Metanephros (tissue), 1 donor: ENCODE measurements around the gene SPEM3. TPM values are rescaled to one million over a fixed set of nuclear protein-coding genes. Genes with fewer than 3 reads are reported as not detected.

Experiments
- total RNA-seq: library from RNA; depleted of rRNA; stranded (reverse); fragments of >200 nt; gene quantifications from one replicate; pipeline ENCODE4 v1.2.3, GENCODE V29; 2014

Gene SPEM3
- not detected for total RNA-seq

GRCh38 chr17:7428557-7428956, at the start of gene SPEM3:
TSS of gene SPEM3 (plus strand) at chr17:7428857. CDS start at chr17:7428903, 46 bp downstream.

GRCh38 chr17:7380855-7381683, 47.6 kb upstream of the SPEM3 start, which contains the start of gene TNK1:
TSS of gene TNK1 (plus strand) at chr17:7381089. CDS start at chr17:7382927, 1,838 bp downstream.

GRCh38 chr17:7394452-7395191, 34.0 kb upstream of the SPEM3 start, which contains the start of gene PLSCR3:
TSS of gene PLSCR3 (minus strand) at chr17:7394525. CDS start at chr17:7394110, 415 bp downstream.

GRCh38 chr17:7403977-7404736, 24.5 kb upstream of the SPEM3 start, which contains the start of gene TMEM256:
TSS of gene TMEM256 (minus strand) at chr17:7404097. CDS start at chr17:7404084, 13 bp downstream.

GRCh38 chr17:7407485-7408251, 21.0 kb upstream of the SPEM3 start, which contains the start of gene NLGN2:
TSS of gene NLGN2 (plus strand) at chr17:7407845. CDS start at chr17:7408256, 411 bp downstream.

GRCh38 chr17:7419819-7420610, 8.6 kb upstream of the SPEM3 start, which contains the start of gene SPEM1:
TSS of gene SPEM1 (plus strand) at chr17:7420324. CDS start at chr17:7420385, 61 bp downstream.

GRCh38 chr17:7425316-7425715, 3.3 kb upstream of the SPEM3 start, which contains the start of gene SPEM2:
TSS of gene SPEM2 (plus strand) at chr17:7425616. CDS start at chr17:7425689, 73 bp downstream.

GRCh38 chr17:7439462-7440112, 10.9 kb downstream of the SPEM3 start, which contains the start of gene FGF11:
TSS of gene FGF11 (plus strand) at chr17:7439512. CDS start at chr17:7439621, 109 bp downstream.

GRCh38 chr17:7444682-7445618, 16.3 kb downstream of the SPEM3 start, which contains the start of gene CHRNB1:
TSS of gene CHRNB1 (plus strand) at chr17:7445061. CDS start at chr17:7445128, 67 bp downstream.

GRCh38 chr17:7479213-7480088, 50.8 kb downstream of the SPEM3 start, which contains the start of gene ZBTB4:
TSS of gene ZBTB4 (minus strand) at chr17:7479631. CDS start at chr17:7466801, 12,830 bp downstream.

GRCh38 chr17:7481275-7481674, 52.6 kb downstream of the SPEM3 start, which contains the start of gene SLC35G6:
TSS of gene SLC35G6 (plus strand) at chr17:7481446. CDS start at chr17:7481517, 71 bp downstream.

Other genes with a start within 250 kb of the SPEM3 start
- 5.5 TPM for gene ASGR1, start 249.5 kb upstream of the SPEM3 start, total RNA-seq
- gene DLG4, start 209.0 kb upstream of the SPEM3 start, total RNA-seq, result 36.0 TPM
- 342 TPM for gene ACADVL, start 208.9 kb upstream of the SPEM3 start, total RNA-seq
- 73.5 TPM for gene DVL2, start 194.3 kb upstream of the SPEM3 start, total RNA-seq
- gene PHF23, start 189.4 kb upstream of the SPEM3 start, total RNA-seq, result 44.4 TPM
- gene GABARAP, start 186.4 kb upstream of the SPEM3 start, total RNA-seq, result 226 TPM
- 77.3 TPM for gene CTDNEP1, start 177.1 kb upstream of the SPEM3 start, total RNA-seq
- 27.2 TPM for gene ELP5, start 176.6 kb upstream of the SPEM3 start, total RNA-seq
- 65.5 TPM for gene CLDN7, start 166.4 kb upstream of the SPEM3 start, total RNA-seq
- 19.6 TPM for gene SLC2A4, start 147.1 kb upstream of the SPEM3 start, total RNA-seq
- gene YBX2, start 134.2 kb upstream of the SPEM3 start, total RNA-seq, result 2.0 TPM
- gene EIF5A, start 121.2 kb upstream of the SPEM3 start, total RNA-seq, result 179 TPM
- 30.4 TPM for gene GPS2, start 113.5 kb upstream of the SPEM3 start, total RNA-seq
- 31.2 TPM for gene NEURL4, start 99.5 kb upstream of the SPEM3 start, total RNA-seq
- 4.8 TPM for gene ACAP1, start 92.3 kb upstream of the SPEM3 start, total RNA-seq
- 7.0 TPM for gene KCTD11, start 76.7 kb upstream of the SPEM3 start, total RNA-seq
- gene TMEM95, start 73.7 kb upstream of the SPEM3 start, total RNA-seq, result not detected
- 5.5 TPM for gene TNK1, start 47.8 kb upstream of the SPEM3 start, total RNA-seq
- gene PLSCR3, start 34.3 kb upstream of the SPEM3 start, total RNA-seq, result 23.1 TPM
- gene TMEM256, start 24.8 kb upstream of the SPEM3 start, total RNA-seq, result 109 TPM
- gene NLGN2, start 21.0 kb upstream of the SPEM3 start, total RNA-seq, result 21.3 TPM
- not detected for gene SPEM1, start 8.5 kb upstream of the SPEM3 start, total RNA-seq
- gene SPEM2, start 3.2 kb upstream of the SPEM3 start, total RNA-seq, result not detected
- 5.0 TPM for gene TMEM102, start 6.6 kb downstream of the SPEM3 start, total RNA-seq
- 4.8 TPM for gene FGF11, start 10.7 kb downstream of the SPEM3 start, total RNA-seq
- 21.4 TPM for gene CHRNB1, start 16.2 kb downstream of the SPEM3 start, total RNA-seq
- 31.0 TPM for gene ZBTB4, start 50.8 kb downstream of the SPEM3 start, total RNA-seq
- gene SLC35G6, start 52.6 kb downstream of the SPEM3 start, total RNA-seq, result not detected
- gene POLR2A, start 55.5 kb downstream of the SPEM3 start, total RNA-seq, result 118 TPM
- gene TNFSF12, start 120.2 kb downstream of the SPEM3 start, total RNA-seq, result 11.6 TPM
- gene TNFSF13, start 129.9 kb downstream of the SPEM3 start, total RNA-seq, result 10.2 TPM
- gene SENP3, start 133.1 kb downstream of the SPEM3 start, total RNA-seq, result 58.0 TPM
- gene CD68, start 150.8 kb downstream of the SPEM3 start, total RNA-seq, result 16.2 TPM
- 49.6 TPM for gene MPDU1, start 155.0 kb downstream of the SPEM3 start, total RNA-seq
- gene SOX15, start 161.2 kb downstream of the SPEM3 start, total RNA-seq, result 1.5 TPM
- gene FXR2, start 186.0 kb downstream of the SPEM3 start, total RNA-seq, result 30.3 TPM
- 56.3 TPM for gene SAT2, start 199.0 kb downstream of the SPEM3 start, total RNA-seq
- gene SHBG, start 201.3 kb downstream of the SPEM3 start, total RNA-seq, result 2.6 TPM
- gene ATP1B2, start 222.1 kb downstream of the SPEM3 start, total RNA-seq, result 13.1 TPM